Adipocyte (in vitro differentiated cells): ENCODE results near the gene RAB3A.

Experiments used
- DNase-seq: peaks from one replicate; pipeline ENCODE4 v3.0.0-alpha.2; 2015; ENCODE audit warnings: low read depth
- H3K27me3 ChIP-seq: replicated peaks from 2 replicates; pipeline ENCODE4 v1.7.0; 2013; ENCODE audit warnings: mild to moderate bottlenecking, low read length, moderate library complexity; ENCODE audit not compliant: control insufficient read depth, insufficient read depth
- H3K36me3 ChIP-seq: 2 replicates; pipeline ENCODE4 v1.7.0; 2013; ENCODE audit warnings: low read length, mild to moderate bottlenecking, moderate library complexity; ENCODE audit not compliant: control insufficient read depth, insufficient read depth, severe bottlenecking
- H3K4me1 ChIP-seq: 2 replicates; pipeline ENCODE4 v1.7.0; 2013; ENCODE audit warnings: mild to moderate bottlenecking, low read length, moderate library complexity; ENCODE audit not compliant: control insufficient read depth, insufficient read depth
- H3K4me3 ChIP-seq: 2 replicates; pipeline ENCODE4 v1.7.0; 2013; ENCODE audit warnings: mild to moderate bottlenecking, low read length, moderate library complexity
- H3K9ac ChIP-seq: 2 replicates; pipeline ENCODE4 v1.7.0; 2013; ENCODE audit warnings: mild to moderate bottlenecking, low read length, moderate library complexity
- H3K9me3 ChIP-seq: 2 replicates; pipeline ENCODE4 v1.7.0; 2013; ENCODE audit warnings: mild to moderate bottlenecking, low read length, moderate library complexity; ENCODE audit not compliant: control insufficient read depth

The RAB3A gene

GRCh38 chr19:18206018-18206417 lies 2.2 kb upstream of the RAB3A start:
- no peak for DNase-seq
- H3K4me3 ChIP-seq: no peak overlapping the region

GRCh38 chr19:18205200-18205892 lies 1.5 kb upstream of the RAB3A start:
- Histone ChIP-seq H3K36me3 (no peaks in the 10 kb centered on the region), H3K9me3 (no peaks in the 10 kb centered on the region), H3K4me3 (peak overlapping the region; percentile 83), H3K27me3 (no peaks in the 10 kb centered on the region), H3K4me1 (peaks cover 25% of the 10 kb centered on the region), H3K9ac (peak overlapping the region; percentile 91)
- peak; percentile 90 for DNase-seq

More at GRCh38 chr19:18206018-18206417, 2.2 kb upstream of the RAB3A start:
- H3K9me3 ChIP-seq: no peaks in the 10 kb centered on the region
- no peaks in the 10 kb centered on the region for H3K27me3 ChIP-seq
- H3K9ac ChIP-seq: no peak overlapping the region
- H3K4me1 ChIP-seq: peaks cover 25% of the 10 kb centered on the region
- H3K36me3 ChIP-seq: no peaks in the 10 kb centered on the region

GRCh38 chr19:18204394-18205199 lies 755 bp upstream of the RAB3A start:
- DNase-seq: peak; percentile 69
- peak overlapping the region; percentile 83 for H3K4me3 ChIP-seq
- no peaks in the 10 kb centered on the region for H3K9me3 ChIP-seq
- H3K27me3 ChIP-seq: no peaks in the 10 kb centered on the region
- H3K9ac ChIP-seq: peak overlapping the region; percentile 91
- no peaks in the 10 kb centered on the region for H3K36me3 ChIP-seq
- H3K4me1 ChIP-seq: peaks cover 25% of the 10 kb centered on the region

GRCh38 chr19:18203408-18203862 lies 407 bp downstream of the RAB3A start:
- Histone ChIP-seq H3K36me3 (peaks cover 4% of the 10 kb centered on the region), H3K9ac (peak overlapping the region; percentile 75), H3K4me3 (peak overlapping the region; percentile 84), H3K4me1 (peaks cover 25% of the 10 kb centered on the region), H3K27me3 (no peaks in the 10 kb centered on the region), H3K9me3 (no peaks in the 10 kb centered on the region)
- DNase-seq: peak; percentile 39

GRCh38 chr19:18202778-18203407 lies 949 bp downstream of the RAB3A start:
- Histone ChIP-seq H3K9me3 (no peaks in the 10 kb centered on the region), H3K4me1 (peaks cover 24% of the 10 kb centered on the region), H3K36me3 (peaks cover 9% of the 10 kb centered on the region), H3K9ac (peak overlapping the region; percentile 75), H3K4me3 (peak overlapping the region; percentile 84), H3K27me3 (no peaks in the 10 kb centered on the region)
- peak; percentile 20 for DNase-seq

GRCh38 chr19:18202397-18202777 lies 1.5 kb downstream of the RAB3A start:
- H3K36me3 ChIP-seq: peaks cover 15% of the 10 kb centered on the region
- DNase-seq: no peak

GRCh38 chr19:18198374-18198773 lies 5.5 kb downstream of the RAB3A start:
- H3K9ac ChIP-seq: no peak overlapping the region
- H3K4me1 ChIP-seq: peaks cover 19% of the 10 kb centered on the region
- H3K27me3 ChIP-seq: no peaks in the 10 kb centered on the region
- no peak for DNase-seq
- H3K4me3 ChIP-seq: no peak overlapping the region
- no peaks in the 10 kb centered on the region for H3K9me3 ChIP-seq
- H3K36me3 ChIP-seq: peaks cover 23% of the 10 kb centered on the region

More at GRCh38 chr19:18202397-18202777, 1.5 kb downstream of the RAB3A start:
- H3K27me3 ChIP-seq: no peaks in the 10 kb centered on the region
- H3K4me3 ChIP-seq: peak overlapping the region; percentile 84
- H3K4me1 ChIP-seq: peaks cover 22% of the 10 kb centered on the region
- H3K9ac ChIP-seq: no peak overlapping the region
- H3K9me3 ChIP-seq: no peaks in the 10 kb centered on the region

GRCh38 chr19:18197941-18198340 lies 5.9 kb downstream of the RAB3A start:
- H3K4me1 ChIP-seq: peaks cover 14% of the 10 kb centered on the region
- no peak for DNase-seq

GRCh38 chr19:18197306-18197705 lies 6.5 kb downstream of the RAB3A start:
- DNase-seq: no peak
- H3K4me3 ChIP-seq: no peak overlapping the region
- no peaks in the 10 kb centered on the region for H3K27me3 ChIP-seq
- peaks cover 23% of the 10 kb centered on the region for H3K36me3 ChIP-seq
- H3K9ac ChIP-seq: no peak overlapping the region
- H3K9me3 ChIP-seq: no peaks in the 10 kb centered on the region
- peaks cover 10% of the 10 kb centered on the region for H3K4me1 ChIP-seq

More at GRCh38 chr19:18197941-18198340, 5.9 kb downstream of the RAB3A start:
- no peak overlapping the region for H3K9ac ChIP-seq
- H3K4me3 ChIP-seq: no peak overlapping the region
- peaks cover 23% of the 10 kb centered on the region for H3K36me3 ChIP-seq
- H3K9me3 ChIP-seq: no peaks in the 10 kb centered on the region
- no peaks in the 10 kb centered on the region for H3K27me3 ChIP-seq

GRCh38 chr19:18196511-18196845 lies 7.4 kb downstream of the RAB3A start:
- no peak overlapping the region for H3K4me3 ChIP-seq
- H3K36me3 ChIP-seq: peaks cover 23% of the 10 kb centered on the region
- H3K27me3 ChIP-seq: no peaks in the 10 kb centered on the region
- H3K9ac ChIP-seq: no peak overlapping the region
- H3K9me3 ChIP-seq: no peaks in the 10 kb centered on the region
- peaks cover 10% of the 10 kb centered on the region for H3K4me1 ChIP-seq
- DNase-seq: no peak
